ENCODE data around the gene CCNY. TPM values are rescaled to one million over a fixed set of nuclear protein-coding genes. Genes with fewer than 3 reads are reported as not detected.

Gene CCNY
- total RNA-seq, 1 donor from 2014 or later, result 37.5 TPM

GRCh38 chr10:35502692-35503091, 166.4 kb downstream of the CCNY start:
- DNase-seq (ENCODE audit: low spot score in 2 of 2), result no peak
- Histone ChIP-seq H3K36me3 (no peaks in the 10 kb centered on the region), H3K4me3 (no peak overlapping the region), H3K4me1 (no peaks in the 10 kb centered on the region), H3K9me3 (no peaks in the 10 kb centered on the region), H3K27me3 (no peaks in the 10 kb centered on the region), H3K27ac (no peak overlapping the region)
- intact Hi-C loops (cut with DNase I), result no loop called here
- TF ChIP-seq CTCF (IDR thresholded peaks at IDR 0.05), result no peak

GRCh38 chr10:35503578-35503977, 167.3 kb downstream of the CCNY start:
- no peaks in the 10 kb centered on the region for H3K36me3 ChIP-seq
- intact Hi-C loops (cut with DNase I), result no loop called here
- no peak overlapping the region for H3K4me3 ChIP-seq
- TF ChIP-seq CTCF (IDR thresholded peaks at IDR 0.05), result no peak
- H3K27ac ChIP-seq, result no peak overlapping the region
- H3K9me3 ChIP-seq, result no peaks in the 10 kb centered on the region
- H3K4me1 ChIP-seq, result no peaks in the 10 kb centered on the region
- no peak for DNase-seq (ENCODE audit: low spot score in 2 of 2)
- H3K27me3 ChIP-seq, result no peaks in the 10 kb centered on the region

GRCh38 chr10:35504132-35504531, 167.8 kb downstream of the CCNY start:
- H3K27me3 ChIP-seq, result no peaks in the 10 kb centered on the region
- no peaks in the 10 kb centered on the region for H3K36me3 ChIP-seq
- intact Hi-C loops (cut with DNase I), result no loop called here
- no peaks in the 10 kb centered on the region for H3K9me3 ChIP-seq
- no peak overlapping the region for H3K27ac ChIP-seq
- H3K4me3 ChIP-seq, result no peak overlapping the region
- no peak for DNase-seq (ENCODE audit: low spot score in 2 of 2)
- no peaks in the 10 kb centered on the region for H3K4me1 ChIP-seq
- TF ChIP-seq CTCF (IDR thresholded peaks at IDR 0.05), result no peak

- TF ChIP-seq CTCF (IDR thresholded peaks at IDR 0.05), result no peak
- H3K9me3 ChIP-seq, result no peaks in the 10 kb centered on the region
- no peaks in the 10 kb centered on the region for H3K27me3 ChIP-seq
- H3K27ac ChIP-seq, result no peak overlapping the region
- intact Hi-C loops (cut with DNase I), result no loop called here
- H3K36me3 ChIP-seq, result no peaks in the 10 kb centered on the region
- DNase-seq (ENCODE audit: low spot score in 2 of 2), result no peak
- H3K4me1 ChIP-seq, result no peaks in the 10 kb centered on the region
- H3K4me3 ChIP-seq, result no peak overlapping the region
Measured at GRCh38 chr10:35505241-35505873, 169.0 kb downstream of the CCNY start.

- Histone ChIP-seq H3K9me3 (no peaks in the 10 kb centered on the region), H3K4me3 (no peak overlapping the region), H3K27me3 (no peaks in the 10 kb centered on the region), H3K4me1 (no peaks in the 10 kb centered on the region), H3K36me3 (peaks cover 0 to 6% of the 10 kb centered on the region in 2 donors), H3K27ac (no peak overlapping the region)
- intact Hi-C loops (cut with DNase I), result no loop called here
- TF ChIP-seq CTCF (IDR thresholded peaks at IDR 0.05), result no peak
- DNase-seq (ENCODE audit: low spot score in 2 of 2), result no peak
Measured at GRCh38 chr10:35506741-35507140, 170.4 kb downstream of the CCNY start.

Measured in ascending aorta (tissue), 2 donors.